GM12878 (cell line): ENCODE data around the gene LCT.

Experiments used
- CBFB ChIP-seq: IDR thresholded peaks from 2 replicates; pipeline ENCODE4 v1.6.1; 2016; ENCODE audit warnings: antibody characterized with exemption, low read depth
- EZH2 ChIP-seq: IDR thresholded peaks from 2 replicates; pipeline ENCODE4 v1.6.1; 2012; ENCODE audit warnings: low read depth, mild to moderate bottlenecking, control low read depth, inconsistent platforms, low read length, borderline replicate concordance; ENCODE audit not compliant: control insufficient read depth
- NBN ChIP-seq: fragments of 450-650 bp; IDR thresholded peaks from 2 replicates; pipeline ENCODE4 v1.6.1; 2016
- NRF1 ChIP-seq: conservative IDR thresholded peaks from 2 replicates; pipeline ENCODE4 v1.6.1; 2011; ENCODE audit warnings: mild to moderate bottlenecking, low read depth, low read length, improper control_type of control experiment
- SRF ChIP-seq, 2 experiments: IDR thresholded peaks; 2 replicates each; pipeline ENCODE4 v1.6.1; 2011; ENCODE audit warnings: low read depth in 2 of 2, low read length in 2 of 2, mild to moderate bottlenecking in 1 of 2, moderate library complexity in 1 of 2
- TF ChIP-seq, protein P1 (sequence below), 3 experiments: IDR thresholded peaks in 2 of 3; conservative IDR thresholded peaks in 1 of 3; 2 replicates each; pipeline ENCODE4 v1.5.1; 2011; ENCODE audit warnings: low read depth in 3 of 3, low read length in 3 of 3, mild to moderate bottlenecking in 3 of 3, control low read depth in 2 of 3, moderate library complexity in 2 of 3, inconsistent platforms in 1 of 3, mixed read lengths in 1 of 3; ENCODE audit not compliant: control insufficient read depth in 2 of 3, insufficient read depth in 1 of 3; ENCODE audit errors: extremely low read depth in 1 of 3
- TF ChIP-seq, protein P2 (sequence below): fragments of 450-650 bp; IDR thresholded peaks from 2 replicates; pipeline ENCODE4 v1.6.1; 2016; ENCODE audit warnings: mild to moderate bottlenecking
- TF ChIP-seq, protein P3 (sequence below): fragments of 450-650 bp; IDR thresholded peaks from 2 replicates; pipeline ENCODE4 v1.6.1; 2014; ENCODE audit warnings: mild to moderate bottlenecking

DNA sequence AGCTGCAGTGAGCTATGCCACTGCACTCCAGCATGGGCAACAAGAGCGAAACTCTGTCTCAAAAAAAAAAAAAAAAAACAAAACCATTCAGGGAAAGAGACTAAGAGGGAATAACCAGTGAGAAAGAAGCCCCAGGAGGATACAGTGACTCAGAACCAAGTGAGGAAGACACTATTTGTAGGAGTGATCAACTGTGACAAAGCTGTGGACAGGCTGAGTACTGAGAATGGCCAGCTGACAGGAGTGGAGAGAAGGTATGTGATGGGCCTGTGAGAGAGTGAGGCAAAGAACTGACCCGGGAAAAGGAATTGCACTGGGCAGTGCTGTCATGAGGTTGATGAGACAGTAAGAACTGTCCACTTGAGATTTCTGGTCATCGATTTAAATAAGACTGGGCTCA, 6.7 kb upstream of the LCT start:
- TF ChIP-seq CBFB, result no peak
- TF ChIP-seq, protein P1, sequence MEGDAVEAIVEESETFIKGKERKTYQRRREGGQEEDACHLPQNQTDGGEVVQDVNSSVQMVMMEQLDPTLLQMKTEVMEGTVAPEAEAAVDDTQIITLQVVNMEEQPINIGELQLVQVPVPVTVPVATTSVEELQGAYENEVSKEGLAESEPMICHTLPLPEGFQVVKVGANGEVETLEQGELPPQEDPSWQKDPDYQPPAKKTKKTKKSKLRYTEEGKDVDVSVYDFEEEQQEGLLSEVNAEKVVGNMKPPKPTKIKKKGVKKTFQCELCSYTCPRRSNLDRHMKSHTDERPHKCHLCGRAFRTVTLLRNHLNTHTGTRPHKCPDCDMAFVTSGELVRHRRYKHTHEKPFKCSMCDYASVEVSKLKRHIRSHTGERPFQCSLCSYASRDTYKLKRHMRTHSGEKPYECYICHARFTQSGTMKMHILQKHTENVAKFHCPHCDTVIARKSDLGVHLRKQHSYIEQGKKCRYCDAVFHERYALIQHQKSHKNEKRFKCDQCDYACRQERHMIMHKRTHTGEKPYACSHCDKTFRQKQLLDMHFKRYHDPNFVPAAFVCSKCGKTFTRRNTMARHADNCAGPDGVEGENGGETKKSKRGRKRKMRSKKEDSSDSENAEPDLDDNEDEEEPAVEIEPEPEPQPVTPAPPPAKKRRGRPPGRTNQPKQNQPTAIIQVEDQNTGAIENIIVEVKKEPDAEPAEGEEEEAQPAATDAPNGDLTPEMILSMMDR (IDR thresholded peaks at IDR 0.05 in 2 of 3, conservative IDR thresholded peaks at IDR 0.05 in 1 of 3; ENCODE audit: control insufficient read depth in 2 of 3, extremely low read depth in 1 of 3, insufficient read depth in 1 of 3, low read depth in 3 of 3, low read length in 3 of 3), result no peak
- TF ChIP-seq, protein P2, sequence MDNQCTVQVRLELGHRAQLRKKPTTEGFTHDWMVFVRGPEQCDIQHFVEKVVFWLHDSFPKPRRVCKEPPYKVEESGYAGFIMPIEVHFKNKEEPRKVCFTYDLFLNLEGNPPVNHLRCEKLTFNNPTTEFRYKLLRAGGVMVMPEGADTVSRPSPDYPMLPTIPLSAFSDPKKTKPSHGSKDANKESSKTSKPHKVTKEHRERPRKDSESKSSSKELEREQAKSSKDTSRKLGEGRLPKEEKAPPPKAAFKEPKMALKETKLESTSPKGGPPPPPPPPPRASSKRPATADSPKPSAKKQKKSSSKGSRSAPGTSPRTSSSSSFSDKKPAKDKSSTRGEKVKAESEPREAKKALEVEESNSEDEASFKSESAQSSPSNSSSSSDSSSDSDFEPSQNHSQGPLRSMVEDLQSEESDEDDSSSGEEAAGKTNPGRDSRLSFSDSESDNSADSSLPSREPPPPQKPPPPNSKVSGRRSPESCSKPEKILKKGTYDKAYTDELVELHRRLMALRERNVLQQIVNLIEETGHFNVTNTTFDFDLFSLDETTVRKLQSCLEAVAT, result no peak
- TF ChIP-seq NRF1, result no peak
- TF ChIP-seq NBN, result no peak
- TF ChIP-seq SRF (IDR thresholded peaks at IDR 0.05; ENCODE audit: low read depth in 2 of 2, low read length in 2 of 2), result no peak
- TF ChIP-seq EZH2, result no peak
- TF ChIP-seq, protein P3, sequence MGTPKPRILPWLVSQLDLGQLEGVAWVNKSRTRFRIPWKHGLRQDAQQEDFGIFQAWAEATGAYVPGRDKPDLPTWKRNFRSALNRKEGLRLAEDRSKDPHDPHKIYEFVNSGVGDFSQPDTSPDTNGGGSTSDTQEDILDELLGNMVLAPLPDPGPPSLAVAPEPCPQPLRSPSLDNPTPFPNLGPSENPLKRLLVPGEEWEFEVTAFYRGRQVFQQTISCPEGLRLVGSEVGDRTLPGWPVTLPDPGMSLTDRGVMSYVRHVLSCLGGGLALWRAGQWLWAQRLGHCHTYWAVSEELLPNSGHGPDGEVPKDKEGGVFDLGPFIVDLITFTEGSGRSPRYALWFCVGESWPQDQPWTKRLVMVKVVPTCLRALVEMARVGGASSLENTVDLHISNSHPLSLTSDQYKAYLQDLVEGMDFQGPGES, result no peak
